WERI-Rb-1 (cell line): Measurements from ENCODE around the gene PI4KB.

Experiments
- DNase-seq: peaks from one replicate; pipeline ENCODE4 v3.0.0-alpha.2; 2020
- H3K27ac ChIP-seq: fragments of 250-450 bp; sonication (Bioruptor Pico); 2 replicates; pipeline ENCODE4 v1.5.1; 2020; ENCODE audit warnings: mild to moderate bottlenecking, moderate library complexity
- H3K27me3 ChIP-seq: fragments of 250-450 bp; sonication (Bioruptor Pico); 2 replicates; pipeline ENCODE4 v1.5.1; 2021; ENCODE audit warnings: mild to moderate bottlenecking, low read depth, moderate library complexity; ENCODE audit not compliant: insufficient read depth, severe bottlenecking
- H3K36me3 ChIP-seq: fragments of 250-450 bp; sonication (Bioruptor Pico); 2 replicates; pipeline ENCODE4 v1.5.1; 2020; ENCODE audit warnings: mild to moderate bottlenecking, moderate library complexity
- H3K4me3 ChIP-seq: 2 replicates; pipeline ENCODE4 v1.5.1; 2011; ENCODE audit warnings: low read depth, mild to moderate bottlenecking, control low read depth, low read length
- H3K9me3 ChIP-seq: fragments of 250-450 bp; sonication (Bioruptor Pico); 2 replicates; pipeline ENCODE4 v1.5.1; 2021; ENCODE audit warnings: mild to moderate bottlenecking, moderate library complexity; ENCODE audit not compliant: severe bottlenecking
- CTCF ChIP-seq: IDR thresholded peaks from 2 replicates; pipeline ENCODE4 v1.5.1; 2011; ENCODE audit warnings: low read depth, mild to moderate bottlenecking, control low read depth, inconsistent platforms, low read length

The PI4KB gene

GRCh38 chr1:151346769-151347522 is 19.7 kb upstream of the PI4KB start, which contains the start of gene RFX5:
Gene RFX5, minus strand, starts transcription at chr1:151347252. Its CDS starts 932 bp downstream, at chr1:151346320.
- peak; percentile 100 for DNase-seq
- H3K27me3 ChIP-seq: no peaks in the 10 kb centered on the region
- peak within 1 kb of the TSS; percentile 94 for H3K27ac ChIP-seq
- TF ChIP-seq CTCF: no peak
- peak within 1 kb of the TSS; percentile 74 for H3K4me3 ChIP-seq
- peaks cover 12% of the 10 kb centered on the region for H3K9me3 ChIP-seq
- H3K36me3 ChIP-seq: peaks cover 37% of the 10 kb centered on the region

- peak overlapping the region; percentile 94 for H3K27ac ChIP-seq
- no peak for DNase-seq
- no peak for TF ChIP-seq CTCF
Measured at GRCh38 chr1:151346082-151346768, 19.0 kb upstream of the PI4KB start.

GRCh38 chr1:151344291-151344690 is 17.1 kb upstream of the PI4KB start:
- no peaks in the 10 kb centered on the region for H3K27me3 ChIP-seq
- TF ChIP-seq CTCF: no peak
- no peaks in the 10 kb centered on the region for H3K9me3 ChIP-seq
- H3K27ac ChIP-seq: no peak overlapping the region
- DNase-seq: no peak
- H3K36me3 ChIP-seq: peaks cover 40% of the 10 kb centered on the region
- H3K4me3 ChIP-seq: no peak overlapping the region

More at GRCh38 chr1:151346082-151346768, 19.0 kb upstream of the PI4KB start:
- Histone ChIP-seq H3K4me3 (peak overlapping the region; percentile 74), H3K27me3 (no peaks in the 10 kb centered on the region), H3K36me3 (peaks cover 40% of the 10 kb centered on the region), H3K9me3 (peaks cover 5% of the 10 kb centered on the region)

- peaks cover 40% of the 10 kb centered on the region for H3K36me3 ChIP-seq
- no peak overlapping the region for H3K27ac ChIP-seq
- no peak for TF ChIP-seq CTCF
- H3K9me3 ChIP-seq: no peaks in the 10 kb centered on the region
- no peak for DNase-seq
- H3K4me3 ChIP-seq: no peak overlapping the region
- H3K27me3 ChIP-seq: no peaks in the 10 kb centered on the region
Measured at GRCh38 chr1:151343587-151343986, 16.4 kb upstream of the PI4KB start.

GRCh38 chr1:151342569-151342968 is 15.4 kb upstream of the PI4KB start:
- DNase-seq: no peak
- Histone ChIP-seq H3K36me3 (peaks cover 40% of the 10 kb centered on the region), H3K27ac (no peak overlapping the region), H3K27me3 (no peaks in the 10 kb centered on the region), H3K9me3 (no peaks in the 10 kb centered on the region), H3K4me3 (no peak overlapping the region)
- no peak for TF ChIP-seq CTCF
